ENCODE data around the gene ESAM. TPM values are rescaled to one million over a fixed set of nuclear protein-coding genes. Genes with fewer than 3 reads are reported as not detected.

ESAM gene
- total RNA-seq, 1 experiment from 2014 or later: 0.92 TPM

GRCh38 chr11:124717421-124717785, 44.7 kb downstream of the ESAM start:
- Mint-ChIP-seq H3K4me3 (peak overlapping the region; percentile 66 to 86), H3K27ac (no peak overlapping the region), H3K4me1 (peaks cover 23 to 27% of the 10 kb centered on the region in 2 experiments), H3K36me3 (ENCODE audit: insufficient read depth in 1 of 3, low read depth in 3 of 3) (no peaks in the 10 kb centered on the region), H3K27me3 (ENCODE audit: low read depth) (peaks cover 83% of the 10 kb centered on the region), H3K9me3 (no peaks in the 10 kb centered on the region)
- TF ChIP-seq CTCF (conservative IDR thresholded peaks at IDR 0.05): no peak
- Histone ChIP-seq H2AFZ (ENCODE audit: low read length) (no peak overlapping the region), H3K18ac (ENCODE audit: insufficient read length, low read depth, low read length) (no peak overlapping the region), H3K14ac (ENCODE audit: insufficient read depth, low read length) (no peak overlapping the region), H3K27ac (ENCODE audit: insufficient read length, low read depth, low read length) (no peak overlapping the region), H3K79me1 (ENCODE audit: insufficient read depth, low read depth, low read length, poor library complexity, severe bottlenecking) (no peaks in the 10 kb centered on the region), H3K9ac (ENCODE audit: extremely low read depth, insufficient read length, low read length) (no peak overlapping the region), H3K56ac (ENCODE audit: insufficient read length, low read depth, low read length) (no peak overlapping the region), H3K23ac (ENCODE audit: insufficient read length, low read depth, low read length) (no peak overlapping the region), H2BK20ac (ENCODE audit: low read depth, low read length, poor library complexity, severe bottlenecking) (no peak overlapping the region), H3K9me3 (ENCODE audit: control insufficient read depth, low read depth, low read length) (no peaks in the 10 kb centered on the region), H4K5ac (ENCODE audit: insufficient read length, low read depth, low read length) (no peak overlapping the region), H3K4ac (ENCODE audit: low read depth, low read length) (no peak overlapping the region), H2AK5ac (ENCODE audit: insufficient read length, low read length) (no peak overlapping the region), H4K91ac (ENCODE audit: insufficient read length, low read depth, low read length) (no peak overlapping the region), H3K79me2 (ENCODE audit: insufficient read depth, low read length) (no peaks in the 10 kb centered on the region), H2BK15ac (ENCODE audit: low read depth, low read length) (no peak overlapping the region), H2BK5ac (ENCODE audit: insufficient read length, low read length) (no peak overlapping the region), H4K8ac (replicated peaks; ENCODE audit: insufficient read length, low read depth, low read length) (no peak overlapping the region), H3K23me2 (ENCODE audit: insufficient read length, low read depth, low read length, poor library complexity, severe bottlenecking) (peaks cover 9% of the 10 kb centered on the region), H3K27me3 (ENCODE audit: insufficient read depth, low read length) (peaks cover 49% of the 10 kb centered on the region), H4K20me1 (ENCODE audit: control insufficient read depth, insufficient read depth, insufficient read length) (no peaks in the 10 kb centered on the region), H2BK12ac (ENCODE audit: insufficient read length, low read depth, low read length) (no peak overlapping the region), H3K4me1 (ENCODE audit: insufficient read depth, low read length) (peaks cover 6% of the 10 kb centered on the region), H2BK120ac (ENCODE audit: low read depth, low read length, poor library complexity, severe bottlenecking) (no peak overlapping the region), H3T11ph (ENCODE audit: low read length) (no peak overlapping the region), H3K4me2 (ENCODE audit: insufficient read depth, insufficient read length, low read length) (peak overlapping the region; percentile 86)
- no CpG with 5 or more reads among the region's 7 CpGs for WGBS (ENCODE audit: extremely low coverage, insufficient read length, low lambda C conversion rate)
- DNase-seq: no peak

Data from H9 (cell line).